HepG2 (cell line): ENCODE results near the gene STRIP1. TPM values are rescaled to one million over a fixed set of nuclear protein-coding genes. Genes with fewer than 3 reads are reported as not detected.

Source experiments
- ATAC-seq: fragments of 200-7000 bp; cut with Tn5 transposase; 3 replicates; pipeline ENCODE4 v1.9.1; 2020; ENCODE audit warnings: mild to moderate bottlenecking, moderate library complexity
- BruUV-seq: library from RNA; stranded (reverse); fragments of 400-500 nt; replicated peaks from 2 replicates; lab custom pipeline; 2021; lab: Mats Ljungman, UMichigan
- CTCF ChIA-PET: fragments of 300-600 bp; formaldehyde crosslinking; extraction: SDS; loops from one replicate; lab custom pipeline; 2021; ENCODE audit warnings: low total read pairs, inconsistent platforms, low intra/inter-chr PET ratio; lab: Yijun Ruan, JAX
- POLR2A ChIA-PET: fragments of 350-600 bp; sonication (Branson Sonifier 250); formaldehyde crosslinking; loops from one replicate; lab custom pipeline; 2020; ENCODE audit warnings: antibody characterized with exemption, inconsistent platforms; lab: Yijun Ruan, JAX
- DNase-seq: peaks from one replicate; pipeline ENCODE4 v3.0.0-alpha.2; 2015; ENCODE audit warnings: low spot score
- FAIRE-seq: peaks from 3 replicates; lab custom pipeline; 2011; peaks lifted over from hg19 to GRCh38; lab: Jason Lieb, UNC
- H2AFZ ChIP-seq: one replicate; pipeline ENCODE4 v1.6.1; 2011; ENCODE audit warnings: low read length, inconsistent platforms
- H3K27ac ChIP-seq: fragments of 300-600 bp; 3 replicates; pipeline ENCODE4 v1.8.0; 2011; ENCODE audit warnings: mixed run types, mild to moderate bottlenecking, mixed read lengths, low read length, inconsistent platforms; ENCODE audit not compliant: insufficient read depth; ENCODE audit errors: extremely low read length
- H3K27me3 ChIP-seq, 2 experiments: fragments of 200-600 bp in 1 of 2; 2 replicates in 1 of 2; 3 replicates in 1 of 2; pipeline versions ENCODE4 v1.6.0 to v1.8.0; 2011; ENCODE audit warnings: low read length in 2 of 2, mild to moderate bottlenecking in 2 of 2, moderate library complexity in 2 of 2, inconsistent platforms in 1 of 2; ENCODE audit not compliant: insufficient read depth in 2 of 2, control insufficient read depth in 1 of 2
- H3K36me3 ChIP-seq, 2 experiments: fragments of 200-600 bp in 1 of 2; replicated peaks in 1 of 2; 2 replicates in 1 of 2; 3 replicates in 1 of 2; pipeline versions ENCODE4 v1.5.1 to v1.8.0; 2011; ENCODE audit warnings: low read length in 2 of 2, inconsistent platforms in 1 of 2; ENCODE audit not compliant: insufficient read depth in 2 of 2, control insufficient read depth in 1 of 2
- H3K4me1 ChIP-seq: 2 replicates; pipeline ENCODE4 v1.5.1; 2012; ENCODE audit warnings: low read length, inconsistent platforms; ENCODE audit not compliant: insufficient read depth
- H3K4me2 ChIP-seq: 2 replicates; pipeline ENCODE4 v1.6.0; 2011; ENCODE audit warnings: low read depth, low read length, inconsistent platforms
- H3K4me3 ChIP-seq, 3 experiments: fragments of 200-600 bp in 1 of 3; sonication (generic), shearing (Covaris generic) in 1 of 3; replicated peaks in 1 of 3; 2 replicates each; pipeline ENCODE4 v1.5.1; 2011 to 2016; ENCODE audit warnings: low read length in 3 of 3, inconsistent platforms in 2 of 3, low read depth in 2 of 3, mild to moderate bottlenecking in 2 of 3, control low read depth in 1 of 3, mixed read lengths in 1 of 3; ENCODE audit not compliant: insufficient read depth in 1 of 3
- H3K79me2 ChIP-seq: one replicate; pipeline ENCODE4 v1.6.1; 2011; ENCODE audit warnings: low read length, inconsistent platforms; ENCODE audit not compliant: insufficient read depth
- H3K9ac ChIP-seq: 2 replicates; pipeline ENCODE4 v1.6.0; 2011; ENCODE audit warnings: mild to moderate bottlenecking, low read depth, low read length, inconsistent platforms; ENCODE audit not compliant: insufficient read depth
- H3K9me3 ChIP-seq: 2 replicates; pipeline ENCODE4 v1.5.1; 2012; ENCODE audit warnings: mild to moderate bottlenecking, low read length
- H4K20me1 ChIP-seq: 2 replicates; pipeline ENCODE4 v1.6.0; 2011; ENCODE audit warnings: inconsistent platforms, mild to moderate bottlenecking, low read length, moderate library complexity; ENCODE audit not compliant: insufficient read depth
- CHCHD3 ChIP-seq: sonication (generic); formaldehyde crosslinking; IDR thresholded peaks from 2 replicates; pipeline ENCODE4 v1.8.0; 2022; ENCODE audit warnings: mild to moderate bottlenecking, missing genetic modification reagents, moderate library complexity
- EHMT2 ChIP-seq: fragments of 200-600 bp; sonication (generic); IDR thresholded peaks from 2 replicates; pipeline ENCODE4 v1.7.0; 2017; ENCODE audit warnings: antibody characterized with exemption, low read depth, low read length, borderline replicate concordance
- FOXA1 ChIP-seq, 2 experiments: fragments of 450-650 bp in 1 of 2; sonication (generic) in 1 of 2; formaldehyde crosslinking in 1 of 2; IDR thresholded peaks; 2 replicates each; pipeline versions ENCODE4 v1.4.0 to v1.6.1; 2016 to 2020; ENCODE audit warnings: missing genetic modification reagents in 1 of 2
- MED8 ChIP-seq: sonication (generic); formaldehyde crosslinking; IDR thresholded peaks from 2 replicates; pipeline ENCODE4 v1.8.1; 2023; ENCODE audit warnings: mild to moderate bottlenecking, missing genetic modification reagents; ENCODE audit not compliant: insufficient replicate concordance
- MLX ChIP-seq: IDR thresholded peaks from 2 replicates; pipeline ENCODE4 v1.6.1; 2016
- MTA3 ChIP-seq: sonication (generic); formaldehyde crosslinking; IDR thresholded peaks from 2 replicates; pipeline ENCODE4 v1.4.0; 2020; ENCODE audit warnings: missing genetic modification reagents
- NPAS2 ChIP-seq: sonication (generic); formaldehyde crosslinking; IDR thresholded peaks from 2 replicates; pipeline ENCODE4 v1.8.0; 2022; ENCODE audit warnings: mild to moderate bottlenecking, missing genetic modification reagents, borderline replicate concordance
- RELA ChIP-seq: sonication (generic); formaldehyde crosslinking; IDR thresholded peaks from 2 replicates; pipeline ENCODE4 v1.4.0; 2020; ENCODE audit warnings: missing genetic modification reagents
- SKI ChIP-seq: fragments of 450-650 bp; IDR thresholded peaks from one replicate; pipeline ENCODE4 v1.6.1; 2018; ENCODE audit warnings: mild to moderate bottlenecking; ENCODE audit not compliant: partially characterized antibody
- SMYD3 ChIP-seq: sonication (generic); formaldehyde crosslinking; IDR thresholded peaks from 2 replicates; pipeline ENCODE4 v1.8.1; 2023; ENCODE audit warnings: mild to moderate bottlenecking, missing genetic modification reagents
- ZC3H13 ChIP-seq: sonication (generic); formaldehyde crosslinking; IDR thresholded peaks from 2 replicates; pipeline ENCODE4 v1.8.1; 2023; ENCODE audit warnings: mild to moderate bottlenecking, missing genetic modification reagents, moderate library complexity
- ZFP36 ChIP-seq: fragments of 150-350 bp; IDR thresholded peaks from 2 replicates; pipeline ENCODE4 v1.6.1; 2018; ENCODE audit warnings: borderline replicate concordance, low read length, low read depth; ENCODE audit not compliant: partially characterized antibody
- ZNF549 ChIP-seq: sonication (generic); formaldehyde crosslinking; IDR thresholded peaks from 2 replicates; pipeline ENCODE4 v1.5.0; 2020; ENCODE audit warnings: missing genetic modification reagents
- ZNF557 ChIP-seq: sonication (generic); formaldehyde crosslinking; IDR thresholded peaks from 2 replicates; pipeline ENCODE4 v1.4.0; 2020; ENCODE audit warnings: missing genetic modification reagents
- ZNF800 ChIP-seq: sonication (generic); formaldehyde crosslinking; IDR thresholded peaks from 2 replicates; pipeline ENCODE4 v1.4.0; 2020; ENCODE audit warnings: missing genetic modification reagents
- WGBS: methylation state at CpG from one replicate; pipeline ENCODE4 v1.1.6; 2017; ENCODE audit warnings: low lambda C conversion rate; 5-methylcytosine and 5-hydroxymethylcytosine counted together
- in situ Hi-C: cut with HindIII; loops from 2 replicates; pipeline ENCODE4 v1.10.0; 2017; ENCODE audit warnings: low pct_unique_long_range_greater_than_20kb; ENCODE audit not compliant: extremely low pct_ligation_motif_present
- intact Hi-C: fragments of 100-400 bp; cut with micrococcal nuclease; formaldehyde crosslinking; loops from one replicate; pipeline ENCODE4 v1.10.0; 2022; ENCODE audit not compliant: unreplicated experiment
- polyA plus RNA-seq, 8 experiments: library from polyadenylated mRNA; depleted of rRNA in 3 of 8; stranded (reverse) in 7 of 8; unstranded in 1 of 8; fragments of >200 nt; fragmentation: Illumina TruSeq in 4 of 8; extraction: Trizol in 4 of 8; gene quantifications; 2 replicates each; pipeline versions ENCODE4 v1.2.1 to v1.2.3, GENCODE V29; 2011 to 2016; ENCODE audit warnings: low read depth in 4 of 8, missing spikeins in 1 of 8, mixed read lengths in 1 of 8; ENCODE audit not compliant: insufficient read depth in 1 of 8
- total RNA-seq, 5 experiments: library from RNA; depleted of rRNA; stranded (reverse); fragments of >200 nt; fragmentation: Illumina TruSeq; extraction: Trizol; gene quantifications; 2 replicates each; pipeline ENCODE4 v1.2.3, GENCODE V29; 2016; ENCODE audit warnings: low read depth in 1 of 5
- TF ChIP-seq, protein P1 (sequence below): sonication (generic); formaldehyde crosslinking; IDR thresholded peaks from 2 replicates; pipeline ENCODE4 v1.4.0; 2020; ENCODE audit warnings: missing genetic modification reagents
- TF ChIP-seq, protein P2 (sequence below): sonication (generic); formaldehyde crosslinking; conservative IDR thresholded peaks from 2 replicates; pipeline ENCODE4 v1.4.0; 2020; ENCODE audit warnings: missing genetic modification reagents

STRIP1 gene
- total and polyA plus RNA-seq, 2 of the 13 experiments (the other 11 are each of a cell fraction or from before 2014, with no cell fraction given) = 20.9 to 27.9 TPM

DNA sequence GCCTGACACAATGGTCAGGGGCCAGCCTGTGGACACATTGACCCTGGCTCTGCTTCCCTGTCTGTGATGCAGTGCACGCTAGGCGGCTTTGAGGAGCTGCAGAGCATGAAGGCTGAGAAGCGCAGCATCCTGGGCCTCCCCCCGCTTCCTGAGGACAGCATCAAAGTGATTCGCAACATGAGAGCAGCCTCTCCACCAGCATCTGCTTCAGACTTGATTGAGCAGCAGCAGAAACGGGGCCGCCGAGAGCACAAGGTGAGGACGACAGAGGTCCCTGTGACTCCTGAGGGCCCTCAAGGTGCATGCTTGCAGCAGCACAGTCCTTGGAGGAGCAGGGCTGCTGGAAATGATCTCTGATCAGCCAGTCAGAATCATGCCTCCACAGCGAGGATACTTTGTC is 8.6 kb downstream of the STRIP1 start:
- no peak overlapping the region for H2AFZ ChIP-seq
- peaks cover 43 to 91% of the 10 kb centered on the region in 2 experiments for H3K36me3 ChIP-seq

More for the DNA sequence above, 8.6 kb downstream of the STRIP1 start:
- no peaks in the 10 kb centered on the region for H3K9me3 ChIP-seq
- H3K4me1 ChIP-seq = peaks cover 8% of the 10 kb centered on the region
- no peak overlapping the region for H3K27ac ChIP-seq
- no TSS peak for BruUV-seq
- H3K4me3 ChIP-seq = no peak overlapping the region
- TF ChIP-seq MLX (CRISPR knock-in tag) = no peak
- TF ChIP-seq CHCHD3 (CRISPR knock-in tag) = no peak
- TF ChIP-seq ZC3H13 (CRISPR knock-in tag) = no peak
- no peak for TF ChIP-seq ZFP36
- TF ChIP-seq, protein P1, sequence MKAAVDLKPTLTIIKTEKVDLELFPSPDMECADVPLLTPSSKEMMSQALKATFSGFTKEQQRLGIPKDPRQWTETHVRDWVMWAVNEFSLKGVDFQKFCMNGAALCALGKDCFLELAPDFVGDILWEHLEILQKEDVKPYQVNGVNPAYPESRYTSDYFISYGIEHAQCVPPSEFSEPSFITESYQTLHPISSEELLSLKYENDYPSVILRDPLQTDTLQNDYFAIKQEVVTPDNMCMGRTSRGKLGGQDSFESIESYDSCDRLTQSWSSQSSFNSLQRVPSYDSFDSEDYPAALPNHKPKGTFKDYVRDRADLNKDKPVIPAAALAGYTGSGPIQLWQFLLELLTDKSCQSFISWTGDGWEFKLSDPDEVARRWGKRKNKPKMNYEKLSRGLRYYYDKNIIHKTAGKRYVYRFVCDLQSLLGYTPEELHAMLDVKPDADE = no peak
- TF ChIP-seq ZNF800 (CRISPR knock-in tag) = no peak
- TF ChIP-seq MED8 (CRISPR knock-in tag) = no peak
- TF ChIP-seq ZNF549 (CRISPR knock-in tag) = no peak
- TF ChIP-seq FOXA1 (IDR thresholded peaks at IDR 0.05) = no peak
- no peak for TF ChIP-seq FOXA1 (CRISPR knock-in tag; IDR thresholded peaks at IDR 0.05)
- TF ChIP-seq ZNF557 (CRISPR knock-in tag) = no peak
- no peak for TF ChIP-seq EHMT2
- TF ChIP-seq SKI = no peak
- TF ChIP-seq SMYD3 = no peak
- TF ChIP-seq, protein P2, sequence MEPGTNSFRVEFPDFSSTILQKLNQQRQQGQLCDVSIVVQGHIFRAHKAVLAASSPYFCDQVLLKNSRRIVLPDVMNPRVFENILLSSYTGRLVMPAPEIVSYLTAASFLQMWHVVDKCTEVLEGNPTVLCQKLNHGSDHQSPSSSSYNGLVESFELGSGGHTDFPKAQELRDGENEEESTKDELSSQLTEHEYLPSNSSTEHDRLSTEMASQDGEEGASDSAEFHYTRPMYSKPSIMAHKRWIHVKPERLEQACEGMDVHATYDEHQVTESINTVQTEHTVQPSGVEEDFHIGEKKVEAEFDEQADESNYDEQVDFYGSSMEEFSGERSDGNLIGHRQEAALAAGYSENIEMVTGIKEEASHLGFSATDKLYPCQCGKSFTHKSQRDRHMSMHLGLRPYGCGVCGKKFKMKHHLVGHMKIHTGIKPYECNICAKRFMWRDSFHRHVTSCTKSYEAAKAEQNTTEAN (CRISPR knock-in tag) = no peak
- TF ChIP-seq RELA (CRISPR knock-in tag) = no peak
- no peak for TF ChIP-seq MTA3 (CRISPR knock-in tag)
- TF ChIP-seq NPAS2 (CRISPR knock-in tag) = no peak
- POLR2A ChIA-PET = no interaction called here
- H3K9ac ChIP-seq = no peak overlapping the region
- CTCF ChIA-PET = no interaction called here
- DNase-seq = no peak
- no peaks in the 10 kb centered on the region for H4K20me1 ChIP-seq
- intact Hi-C loops (no loop called here), in situ Hi-C loops (no loop called here)
- H3K27me3 ChIP-seq = no peaks in the 10 kb centered on the region
- H3K4me2 ChIP-seq = no peak overlapping the region
- no peaks in the 10 kb centered on the region for H3K79me2 ChIP-seq
- ATAC-seq = no peak
- 96% methylated on average over 9 of the region's 10 CpGs for WGBS
- FAIRE-seq = no peak
